NCI-H1105 (cell line): Measurements from ENCODE around the gene RIMS3.
A peak's percentile ranks its signal among the peaks of the same experiment; 100 is the strongest.

Experiments
- DNase-seq: peaks from one replicate; lab custom pipeline; 2025; lab: John Stamatoyannopoulos, UW

RIMS3 gene

GRCh38 chr1:40653851-40654537 lies 11.5 kb downstream of the RIMS3 start:
- DNase-seq: no peak

GRCh38 chr1:40652979-40653378 lies 12.5 kb downstream of the RIMS3 start:
- no peak for DNase-seq

GRCh38 chr1:40652468-40652867 lies 13.0 kb downstream of the RIMS3 start:
- no peak for DNase-seq

GRCh38 chr1:40651138-40651857 lies 14.2 kb downstream of the RIMS3 start:
- DNase-seq: no peak

- DNase-seq: no peak
Observed at GRCh38 chr1:40650075-40650474, 15.4 kb downstream of the RIMS3 start.

GRCh38 chr1:40649592-40649930 lies 15.9 kb downstream of the RIMS3 start:
- DNase-seq: peak; percentile 15

GRCh38 chr1:40648928-40649591 lies 16.4 kb downstream of the RIMS3 start:
- no peak for DNase-seq

- no peak for DNase-seq
Observed at GRCh38 chr1:40648200-40648599, 17.3 kb downstream of the RIMS3 start.

- DNase-seq: no peak
Observed at GRCh38 chr1:40646315-40646714, 19.2 kb downstream of the RIMS3 start.

- no peak for DNase-seq
Observed at GRCh38 chr1:40645118-40645680, 20.3 kb downstream of the RIMS3 start.

GRCh38 chr1:40641601-40642242 lies 23.8 kb downstream of the RIMS3 start:
- no peak for DNase-seq

GRCh38 chr1:40640314-40641076 lies 25.0 kb downstream of the RIMS3 start:
- DNase-seq: no peak

- no peak for DNase-seq
Observed at GRCh38 chr1:40638097-40639036, 27.1 kb downstream of the RIMS3 start.

- no peak for DNase-seq
Observed at GRCh38 chr1:40637470-40638007, 27.9 kb downstream of the RIMS3 start.

GRCh38 chr1:40636777-40637176 lies 28.7 kb downstream of the RIMS3 start:
- no peak for DNase-seq

GRCh38 chr1:40635763-40636500 lies 29.6 kb downstream of the RIMS3 start:
- DNase-seq: no peak

- DNase-seq: no peak
Observed at GRCh38 chr1:40634901-40635655, 30.4 kb downstream of the RIMS3 start.

GRCh38 chr1:40633931-40634376 lies 31.5 kb downstream of the RIMS3 start:
- no peak for DNase-seq

GRCh38 chr1:40633523-40633922 lies 32.0 kb downstream of the RIMS3 start:
- DNase-seq: no peak
